GM12873 (cell line): Measurements from ENCODE around the gene UMAD1.

Experiments
- CTCF ChIP-seq: IDR thresholded peaks from 2 replicates; pipeline ENCODE4 v1.5.1; 2012; ENCODE audit warnings: low read depth, mild to moderate bottlenecking, moderate library complexity, low read length, control low read depth; ENCODE audit not compliant: insufficient read depth; ENCODE audit errors: missing control alignments

The UMAD1 gene

GRCh38 chr7:7815395-7815794, 174.8 kb downstream of the UMAD1 start:
- no peak for TF ChIP-seq CTCF

GRCh38 chr7:7816084-7816483, 175.5 kb downstream of the UMAD1 start:
- no peak for TF ChIP-seq CTCF

DNA sequence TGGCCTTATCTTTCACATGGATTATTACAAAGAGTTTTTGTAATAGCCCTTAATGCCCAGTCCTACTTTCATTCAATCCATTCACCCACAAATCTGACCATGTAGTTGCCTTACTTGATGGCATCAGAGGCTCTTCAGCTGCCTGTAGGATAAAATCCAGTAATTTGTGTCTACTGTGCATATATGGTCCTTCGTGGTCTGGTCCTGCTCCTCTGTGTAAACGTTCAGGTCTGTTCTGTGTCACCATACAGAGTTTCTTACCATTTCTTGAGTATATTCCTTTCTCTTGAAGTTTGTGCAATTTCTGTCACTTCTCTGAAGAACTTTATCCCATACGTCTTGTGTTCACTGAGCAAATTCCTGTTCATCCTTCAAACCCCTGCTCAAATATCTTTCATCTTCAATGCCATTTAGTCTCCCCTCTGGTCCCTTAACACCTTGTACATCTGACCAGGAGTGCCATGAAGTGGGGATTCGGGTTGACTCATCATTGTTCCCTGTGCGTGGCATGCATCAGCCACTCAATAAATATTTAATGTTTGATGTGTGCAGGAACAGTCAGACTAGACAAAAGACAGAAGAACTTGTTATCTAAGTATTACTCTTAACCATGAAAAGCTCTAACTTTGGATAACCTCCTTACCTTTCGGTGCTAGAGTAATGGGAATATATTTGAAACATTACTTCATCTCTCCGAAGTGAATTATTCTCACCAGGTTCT, 176.4 kb downstream of the UMAD1 start:
- TF ChIP-seq CTCF: no peak

- no peak for TF ChIP-seq CTCF
Measured at GRCh38 chr7:7817748-7818147, 177.2 kb downstream of the UMAD1 start.

GRCh38 chr7:7819442-7820247, 179.1 kb downstream of the UMAD1 start:
- TF ChIP-seq CTCF: no peak

- no peak for TF ChIP-seq CTCF
Measured at GRCh38 chr7:7820409-7820808, 179.9 kb downstream of the UMAD1 start.

GRCh38 chr7:7820939-7821338, 180.4 kb downstream of the UMAD1 start:
- TF ChIP-seq CTCF: no peak
